ENCODE data around the gene TMEM174. TPM values are rescaled to one million over a fixed set of nuclear protein-coding genes. Genes with fewer than 3 reads are reported as not detected.

TMEM174 gene
- total RNA-seq, 2 experiments from 2014 or later: 0.25 TPM; not detected in 1

DNA sequence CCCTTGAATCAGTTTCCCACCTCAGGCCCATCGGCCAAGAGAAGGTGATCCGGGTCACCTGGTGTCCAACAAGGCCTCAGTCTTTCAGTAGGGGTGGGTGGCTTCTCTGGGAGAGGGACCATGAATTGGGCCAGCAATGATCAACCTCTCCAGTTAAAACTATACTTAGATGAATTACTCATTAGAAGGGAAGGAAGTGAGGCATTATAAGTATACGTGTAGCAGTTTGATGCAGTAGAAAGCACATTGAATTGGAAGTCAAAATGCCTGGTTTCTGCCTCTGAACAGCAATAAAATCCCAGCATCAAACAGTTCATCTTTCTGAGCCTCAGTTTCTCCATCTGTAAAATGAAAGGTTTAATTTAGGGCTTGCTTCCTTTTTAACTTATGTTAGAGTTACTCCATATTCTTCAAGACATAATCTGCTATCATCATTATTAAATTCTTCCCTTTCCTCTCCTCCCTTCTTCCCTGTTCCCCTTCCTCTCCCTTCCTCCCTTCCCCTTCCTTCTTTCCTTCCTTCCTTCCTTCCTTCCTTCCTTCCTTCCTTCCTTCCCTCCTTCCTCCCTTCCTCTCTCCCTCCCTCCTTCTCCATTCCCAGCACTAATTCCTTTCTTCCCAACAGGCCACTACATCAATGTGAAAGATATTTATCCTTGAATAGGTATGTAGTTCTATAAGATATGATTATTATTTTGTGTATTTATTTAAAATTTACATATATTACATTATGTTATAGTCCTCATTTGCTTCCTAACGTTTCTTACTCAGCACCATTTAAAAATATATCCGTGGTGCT, 18.6 kb upstream of the TMEM174 start:
- Histone ChIP-seq H2AFZ (ENCODE audit: low read length) (no peak overlapping the region; the same call in 1 of the 2 replicates), H3K4me3 (ENCODE audit: low read depth, low read length, poor library complexity, severe bottlenecking) (no peak overlapping the region), H3K4me1 (ENCODE audit: insufficient read depth, low read length, poor library complexity, severe bottlenecking) (peaks cover 66% of the 10 kb centered on the region), H3K36me3 (ENCODE audit: insufficient read depth, low read length) (no peaks in the 10 kb centered on the region), H3K27ac (ENCODE audit: low read depth, low read length, poor library complexity, severe bottlenecking) (no peak overlapping the region), H3K9me3 (ENCODE audit: low read length) (no peaks in the 10 kb centered on the region), H3K9me2 (ENCODE audit: insufficient read depth, low read length) (no peaks in the 10 kb centered on the region), H3K79me2 (ENCODE audit: insufficient read depth, low read depth, low read length) (no peaks in the 10 kb centered on the region), H4K20me1 (ENCODE audit: insufficient read depth, low read length) (no peaks in the 10 kb centered on the region), H3K4me2 (ENCODE audit: low read length) (peak overlapping the region; percentile 17; the same call in 1 of the 2 replicates)
- ChIA-PET POLR2A (interaction anchor here (1.3 to 1.7 kb wide), 2 partner anchors 7 to 33 kb away, joined by 4 to 9 read pairs; no protein-coding TSS in a partner anchor), CTCF (ENCODE audit: unreplicated experiment) (no interaction called here)
- TF ChIP-seq EZH2phosphoT487 (IDR thresholded peaks at IDR 0.05; ENCODE audit: borderline replicate concordance, low read depth, low read length) (no peak), CTCF (conservative IDR thresholded peaks at IDR 0.05; ENCODE audit: low read length) (no peak)
- BruUV-seq (replicated peaks): no TSS peak
- intact Hi-C loops (cut with micrococcal nuclease; ENCODE audit: unreplicated experiment): no loop called here
- no peak for DNase-seq (ENCODE audit: low spot score)

DNA sequence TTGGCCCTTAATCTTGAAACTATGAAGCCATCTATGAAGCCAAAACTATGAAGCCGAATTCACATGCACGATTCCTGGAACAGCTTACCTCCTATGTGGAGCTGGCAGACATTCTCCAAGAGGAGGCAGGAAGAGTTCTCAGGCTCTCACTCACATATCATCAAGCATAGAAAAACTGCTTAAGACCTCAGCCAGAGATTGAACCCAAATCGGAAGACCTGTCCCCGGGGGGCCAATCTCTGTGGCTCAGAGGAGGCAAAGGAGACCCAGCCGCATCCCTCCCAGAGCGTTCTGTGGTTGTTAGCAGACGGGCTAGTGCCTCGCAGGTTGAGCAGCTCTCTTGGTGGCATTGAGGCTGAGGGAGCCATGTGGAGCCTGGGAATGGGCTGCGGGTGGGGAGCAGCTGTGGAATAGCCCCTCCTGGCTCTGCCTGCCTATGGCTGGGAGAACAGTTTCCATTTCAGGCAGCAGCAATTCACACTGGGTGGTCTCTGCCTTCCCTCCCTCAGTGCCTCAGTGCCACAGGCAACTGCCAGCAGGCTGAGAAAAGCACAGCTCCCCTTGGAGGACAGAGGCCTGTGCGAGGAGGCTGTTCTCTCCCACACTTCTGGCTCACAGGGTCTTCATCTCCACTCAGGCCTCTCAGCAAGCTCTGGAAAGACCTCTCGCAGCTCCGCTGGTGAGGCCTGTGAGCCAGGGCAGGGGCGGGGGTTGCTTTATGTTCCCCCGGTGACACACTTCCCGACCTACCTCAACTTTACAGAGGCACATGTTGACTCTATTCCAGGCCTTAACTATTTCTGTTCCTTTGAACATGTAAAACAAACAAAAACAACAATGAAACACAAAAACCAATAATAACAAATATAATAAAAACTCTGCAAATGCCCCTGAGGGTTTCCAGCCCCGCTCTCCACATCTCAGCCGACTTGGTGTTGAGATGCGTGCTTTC, 17.4 kb upstream of the TMEM174 start:
- no peaks in the 10 kb centered on the region for H3K36me3 ChIP-seq (ENCODE audit: insufficient read depth, low read length)
- no peak overlapping the region for H3K4me2 ChIP-seq (ENCODE audit: low read length)
- ChIA-PET POLR2A (interaction anchor here (1.0 kb wide), 1 partner anchor 38 kb away, joined by 3 read pairs; no protein-coding TSS in a partner anchor), CTCF (ENCODE audit: unreplicated experiment) (no interaction called here)
- TF ChIP-seq CTCF (conservative IDR thresholded peaks at IDR 0.05; ENCODE audit: low read length) (no peak), EZH2phosphoT487 (IDR thresholded peaks at IDR 0.05; ENCODE audit: borderline replicate concordance, low read depth, low read length) (no peak)
- H4K20me1 ChIP-seq (ENCODE audit: insufficient read depth, low read length): no peaks in the 10 kb centered on the region
- no peak for DNase-seq (ENCODE audit: low spot score)
- no peaks in the 10 kb centered on the region for H3K9me3 ChIP-seq (ENCODE audit: low read length)
- H2AFZ ChIP-seq (ENCODE audit: low read length): no peak overlapping the region
- intact Hi-C loops (cut with micrococcal nuclease; ENCODE audit: unreplicated experiment): no loop called here
- H3K79me2 ChIP-seq (ENCODE audit: insufficient read depth, low read depth, low read length): no peaks in the 10 kb centered on the region
- no peak overlapping the region for H3K4me3 ChIP-seq (ENCODE audit: low read depth, low read length, poor library complexity, severe bottlenecking)
- H3K9me2 ChIP-seq (ENCODE audit: insufficient read depth, low read length): no peaks in the 10 kb centered on the region
- no TSS peak for BruUV-seq (replicated peaks)
- no peak overlapping the region for H3K27ac ChIP-seq (ENCODE audit: low read depth, low read length, poor library complexity, severe bottlenecking)
- H3K4me1 ChIP-seq (ENCODE audit: insufficient read depth, low read length, poor library complexity, severe bottlenecking): peaks cover 78% of the 10 kb centered on the region

Data from OCI-LY7 (cell line).